NK-92 (cell line): ENCODE results near the gene NMNAT2.

ENCODE experiments used
- DNase-seq: peaks from one replicate; lab custom pipeline; 2025; ENCODE audit not compliant: unreplicated experiment; lab: John Stamatoyannopoulos, UW

The NMNAT2 gene

DNA sequence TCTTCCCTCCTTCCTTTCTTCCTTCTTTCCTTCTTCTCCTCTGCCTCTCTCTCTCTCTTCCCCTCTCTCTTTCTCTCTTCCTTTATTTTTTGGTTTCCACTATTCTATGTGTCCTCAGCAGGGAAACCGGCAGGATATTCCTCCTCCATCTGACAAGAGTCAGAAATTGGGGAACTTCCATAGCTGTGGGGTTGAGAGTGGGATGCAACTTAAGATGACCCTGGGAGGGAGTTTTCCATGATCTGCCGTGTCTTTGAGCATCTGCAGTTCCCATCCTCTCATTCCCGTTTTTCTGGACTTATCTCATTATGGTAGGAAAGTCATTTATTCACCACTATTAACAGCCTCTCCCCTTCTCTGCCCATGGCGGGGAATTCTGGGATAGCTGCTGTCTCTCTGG, 98.6 kb downstream of the NMNAT2 start:
- DNase-seq: no peak

DNA sequence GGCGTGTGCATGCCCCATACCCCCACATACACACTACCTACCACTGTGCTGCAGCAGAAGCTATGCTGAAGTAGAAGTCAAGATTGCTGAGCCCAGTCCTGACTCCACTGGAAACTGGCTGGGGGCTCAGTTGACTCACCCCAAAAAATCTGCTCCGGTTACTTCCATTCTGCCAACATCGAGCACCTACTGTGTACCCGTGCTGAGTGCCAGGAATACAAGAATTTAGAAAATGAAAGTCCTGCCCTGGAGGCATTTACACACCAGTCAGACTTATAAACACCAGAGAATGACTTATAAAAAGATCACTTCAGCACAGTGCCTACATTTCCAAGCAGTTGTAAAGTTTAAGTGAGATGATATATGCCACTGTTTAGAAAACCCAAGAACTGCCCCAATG, 99.1 kb downstream of the NMNAT2 start:
- DNase-seq: no peak

DNA sequence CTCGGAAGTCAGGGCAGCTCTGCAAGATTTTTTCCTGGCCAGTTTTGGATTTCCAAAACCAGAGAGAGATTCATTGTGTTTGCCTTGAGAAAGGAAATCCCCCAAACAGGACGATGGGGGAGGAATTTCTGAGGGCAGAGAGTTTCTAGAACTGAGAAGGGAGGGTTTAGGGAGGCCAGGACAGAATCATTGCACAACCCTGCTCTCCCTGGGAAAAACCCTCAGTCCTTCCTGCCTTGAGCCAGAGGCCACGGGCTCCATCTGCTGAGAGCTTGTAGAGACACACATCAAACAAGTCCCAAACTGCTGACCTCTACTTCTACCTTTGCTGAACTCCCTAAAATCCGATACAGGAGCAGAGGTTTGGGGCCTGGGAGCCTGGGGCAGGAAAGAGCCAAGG, 99.7 kb downstream of the NMNAT2 start:
- DNase-seq: no peak

DNA sequence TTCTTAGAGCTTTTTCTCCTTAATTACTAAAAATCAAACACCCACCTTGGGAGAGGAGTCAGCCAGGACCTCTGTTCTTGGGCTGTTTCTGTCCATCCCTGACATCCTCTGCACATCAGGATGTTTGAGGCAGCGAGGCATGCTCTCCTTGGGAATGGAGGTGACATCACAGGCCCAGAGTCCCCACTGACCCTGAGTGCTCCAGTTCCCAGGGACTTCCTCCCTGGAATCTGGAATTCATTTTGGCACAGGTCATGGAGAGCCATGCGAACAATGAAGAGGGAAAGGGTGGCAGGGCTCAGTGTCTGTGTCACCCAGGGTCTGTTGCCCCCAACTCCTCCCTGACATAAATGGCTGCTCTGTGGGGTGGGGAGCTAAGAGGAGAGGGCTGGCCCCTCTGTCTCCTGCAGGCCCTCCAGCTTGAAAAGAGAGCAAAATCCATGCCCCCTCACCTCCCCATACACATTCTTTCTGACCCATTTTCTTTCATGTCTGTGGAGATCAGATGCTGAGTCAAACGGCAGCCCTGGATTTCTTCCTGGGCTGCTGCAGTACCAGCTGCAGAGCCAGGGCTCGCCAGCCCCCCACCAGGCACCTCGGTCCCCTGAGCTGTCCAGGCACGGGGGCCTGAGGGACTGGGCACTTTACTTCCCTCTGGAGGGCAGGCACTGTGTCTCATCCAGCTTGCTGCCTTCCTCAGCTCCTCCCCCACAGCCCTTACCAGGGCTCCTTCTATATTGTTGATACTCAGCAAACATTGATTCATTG, 102.0 kb downstream of the NMNAT2 start:
- no peak for DNase-seq

DNA sequence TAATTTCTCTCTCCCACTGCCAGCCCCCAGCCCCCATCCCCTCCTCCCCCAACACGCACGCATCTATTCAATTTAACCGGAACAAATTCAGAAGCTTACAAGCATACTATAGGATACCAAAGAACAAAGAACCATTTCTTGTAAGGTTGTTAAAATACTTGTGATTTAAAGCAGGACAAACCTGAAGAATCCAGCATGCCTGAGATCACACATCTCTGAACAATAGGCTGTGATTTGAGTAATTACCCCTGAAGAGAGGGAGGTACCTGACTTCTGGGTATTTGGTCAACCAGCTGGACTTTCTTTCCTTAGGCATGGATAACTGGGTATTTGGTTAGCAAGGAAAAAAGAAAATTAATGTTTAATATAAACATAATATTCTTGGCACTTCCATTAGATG, 105.1 kb downstream of the NMNAT2 start:
- DNase-seq: no peak

DNA sequence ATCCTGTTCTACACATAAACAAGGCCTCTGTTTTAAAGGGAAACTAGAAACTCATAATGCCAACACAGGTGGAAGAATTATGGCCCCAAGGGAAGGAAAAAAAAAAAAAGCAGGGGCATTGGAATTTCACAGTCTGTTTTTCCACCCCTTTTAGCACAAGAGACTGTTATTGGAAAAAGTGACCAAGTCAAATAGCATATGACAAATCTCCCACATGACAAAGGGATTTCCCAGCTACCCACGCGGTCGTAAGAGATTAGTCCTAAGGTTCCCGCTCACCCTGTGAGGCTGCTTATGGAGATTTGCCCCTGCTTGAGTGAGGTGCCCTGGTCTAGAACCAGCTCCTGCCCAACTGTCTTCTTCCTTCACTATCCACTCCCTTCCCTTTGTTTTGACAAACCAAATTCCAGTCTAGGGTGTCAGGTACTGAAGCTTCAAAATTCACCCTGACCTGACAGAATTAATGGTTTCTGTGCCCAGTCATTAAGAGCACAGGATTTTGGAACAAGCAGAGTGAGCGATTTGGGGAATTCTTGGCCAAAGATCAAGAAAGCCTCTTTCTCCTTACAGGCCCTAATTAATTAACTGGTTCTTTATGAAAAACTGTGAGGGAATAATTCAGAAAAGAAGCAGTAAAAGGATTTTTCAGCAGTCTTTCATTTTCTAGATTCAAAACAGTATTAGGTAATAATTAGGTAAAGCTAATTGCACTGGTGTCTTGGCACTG, 107.3 kb downstream of the NMNAT2 start:
- DNase-seq: no peak

DNA sequence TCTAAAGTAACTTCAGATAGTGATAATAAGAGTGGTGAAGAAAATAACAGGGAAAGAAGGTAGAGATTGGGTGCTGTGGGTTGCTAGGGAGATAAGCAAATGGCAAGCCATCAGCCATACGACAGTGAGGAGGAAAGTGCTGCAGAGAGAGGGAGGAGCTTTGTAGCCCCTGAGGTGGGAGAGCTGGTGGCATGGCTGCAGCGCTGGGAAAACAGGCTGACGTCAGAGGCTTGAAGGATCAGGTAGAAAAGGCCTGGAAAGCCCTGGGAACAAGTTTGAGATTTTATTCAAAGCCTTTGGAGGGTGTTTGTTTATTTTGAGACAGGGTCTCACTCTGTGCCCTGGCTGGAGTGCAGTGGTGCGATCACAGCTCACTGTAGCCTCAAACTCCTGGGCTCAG, 109.5 kb downstream of the NMNAT2 start:
- no peak for DNase-seq

DNA sequence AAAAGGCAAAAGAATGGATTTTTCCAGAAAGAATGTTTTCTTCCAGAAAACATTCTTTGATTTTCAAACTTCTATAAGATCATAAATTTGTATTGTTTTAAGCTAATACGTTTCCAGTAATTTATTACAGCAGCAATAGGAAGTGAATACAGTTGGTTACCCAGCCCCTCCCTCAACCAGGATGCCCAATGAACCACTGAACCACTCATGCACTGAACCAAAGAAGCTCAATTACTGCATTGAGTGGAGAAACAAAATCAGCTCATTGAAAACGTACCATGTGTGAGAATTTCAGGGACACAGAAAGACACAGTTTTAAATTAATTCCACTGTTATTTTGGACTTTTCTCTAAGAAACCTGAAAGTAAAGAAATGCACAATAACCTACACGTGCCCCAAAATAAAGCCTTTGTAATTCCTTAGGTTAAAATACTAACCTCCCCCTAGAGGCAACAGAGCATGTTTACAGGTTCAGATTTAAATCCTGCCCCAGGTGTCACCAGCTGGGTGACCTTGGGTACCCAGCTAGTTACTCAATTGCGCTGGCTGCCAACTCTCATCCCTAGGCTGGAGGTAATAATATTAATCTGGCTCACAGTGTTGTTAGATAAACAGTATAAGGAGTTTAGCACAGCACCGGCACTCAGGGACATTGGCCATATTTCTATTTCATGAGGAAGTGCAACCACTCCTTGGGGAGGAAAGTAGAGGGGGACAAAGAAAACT, 111.7 kb downstream of the NMNAT2 start:
- DNase-seq: no peak

DNA sequence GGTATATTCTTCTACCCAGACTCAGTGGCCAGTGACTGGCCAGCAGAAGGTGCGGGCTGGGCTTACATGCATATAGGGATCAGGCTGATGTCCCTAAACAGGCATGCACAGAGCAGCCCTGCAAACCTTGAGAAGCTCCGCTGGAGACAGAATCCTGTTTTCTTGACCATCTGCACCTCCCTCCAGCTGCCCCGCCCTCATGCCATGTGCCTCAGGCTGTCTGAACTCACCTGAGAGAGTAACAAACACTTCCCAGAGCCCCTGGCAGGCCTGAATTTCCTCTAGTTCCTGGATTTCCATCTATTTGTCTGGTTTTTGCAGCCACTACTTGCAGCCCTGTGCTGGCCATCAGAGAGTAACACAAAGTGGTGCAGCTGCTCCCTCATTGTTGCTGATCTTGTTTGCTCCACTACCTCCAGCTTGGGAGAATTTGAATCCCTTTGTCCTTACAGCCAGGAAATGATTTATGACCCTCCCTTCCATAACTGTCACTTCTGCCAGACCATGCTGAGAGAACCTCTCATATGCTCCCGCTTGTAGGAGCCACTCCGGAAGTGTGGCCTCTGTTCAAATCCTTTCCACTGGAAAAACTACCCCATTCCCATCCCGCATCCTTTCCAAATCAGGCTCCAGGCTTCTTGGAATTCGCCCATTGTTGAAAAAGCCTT, 113.6 kb downstream of the NMNAT2 start:
- no peak for DNase-seq

DNA sequence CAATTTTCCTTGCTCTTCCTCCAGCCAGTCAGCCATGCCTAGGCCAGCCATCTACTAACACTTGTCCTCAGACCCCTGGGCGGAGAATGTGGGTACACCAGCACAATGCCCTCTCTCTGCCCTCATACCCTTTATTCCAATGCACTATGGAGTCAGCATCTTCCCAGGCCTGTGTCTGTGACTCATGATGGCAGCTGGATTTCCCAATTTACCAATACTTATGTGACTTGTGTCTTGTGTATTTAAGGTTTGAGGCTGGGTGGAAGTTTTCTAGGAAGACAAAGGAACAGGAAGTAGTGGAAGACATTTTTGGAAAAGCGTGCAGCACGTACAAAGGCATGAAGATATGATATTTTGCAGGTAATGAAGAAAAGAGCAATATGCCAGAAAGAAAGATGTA, 114.3 kb downstream of the NMNAT2 start:
- DNase-seq: no peak

DNA sequence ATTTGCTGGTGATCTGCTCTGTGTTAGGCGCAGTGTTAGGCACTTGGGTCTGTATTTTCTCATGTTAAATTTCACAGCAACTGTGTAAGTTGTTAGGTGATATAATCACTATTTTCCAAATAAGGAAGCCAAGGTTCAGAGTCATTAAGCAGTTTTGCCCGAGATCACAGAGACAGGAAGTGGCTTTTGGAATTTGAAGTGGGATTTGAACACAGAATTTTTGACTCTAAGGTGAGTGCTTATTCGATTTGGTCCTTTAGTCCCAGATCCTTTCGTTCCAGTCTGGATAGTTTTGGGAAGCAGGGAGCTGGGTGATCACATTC, 114.9 kb downstream of the NMNAT2 start:
- no peak for DNase-seq

DNA sequence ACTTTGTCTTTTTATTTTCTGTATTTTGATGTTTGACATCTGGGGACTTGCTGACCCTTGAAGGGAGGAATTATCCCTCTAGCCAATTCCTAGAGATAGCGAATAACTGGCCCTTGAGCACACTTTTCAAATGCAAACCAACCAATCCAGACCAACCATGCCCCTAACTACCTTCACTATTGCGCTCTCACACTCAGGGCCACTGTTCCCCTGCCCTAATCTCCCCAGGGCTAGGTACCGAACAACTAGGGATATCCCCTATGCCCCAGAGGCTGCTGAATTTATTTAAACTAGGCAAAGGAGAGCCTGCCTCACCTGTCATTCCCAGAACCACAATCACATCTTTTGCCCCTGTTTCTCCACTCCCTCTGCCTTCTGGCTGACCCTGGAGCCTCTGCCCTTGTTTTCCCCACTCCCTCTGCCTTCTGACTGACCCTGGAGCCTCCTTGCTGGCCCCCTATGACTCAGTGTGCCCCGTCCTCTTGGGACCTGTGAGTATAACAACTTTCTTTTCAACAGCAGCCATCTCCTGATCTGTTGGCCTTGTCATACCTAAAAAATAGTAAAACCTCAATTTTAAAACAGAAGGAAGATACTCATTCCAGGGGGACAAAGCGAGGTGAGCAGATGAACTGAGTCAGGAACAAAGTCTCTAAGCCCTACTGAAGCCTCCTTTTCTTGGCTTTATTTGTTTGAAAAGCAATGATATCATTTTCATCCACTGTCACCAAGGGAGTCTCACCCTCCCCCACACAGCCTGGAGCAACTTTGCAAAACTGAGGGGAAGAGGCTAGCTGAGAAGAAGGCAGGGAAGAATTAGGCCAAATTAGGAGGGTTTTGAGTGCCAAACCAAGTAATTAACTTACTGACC, 115.5 kb downstream of the NMNAT2 start:
- no peak for DNase-seq

DNA sequence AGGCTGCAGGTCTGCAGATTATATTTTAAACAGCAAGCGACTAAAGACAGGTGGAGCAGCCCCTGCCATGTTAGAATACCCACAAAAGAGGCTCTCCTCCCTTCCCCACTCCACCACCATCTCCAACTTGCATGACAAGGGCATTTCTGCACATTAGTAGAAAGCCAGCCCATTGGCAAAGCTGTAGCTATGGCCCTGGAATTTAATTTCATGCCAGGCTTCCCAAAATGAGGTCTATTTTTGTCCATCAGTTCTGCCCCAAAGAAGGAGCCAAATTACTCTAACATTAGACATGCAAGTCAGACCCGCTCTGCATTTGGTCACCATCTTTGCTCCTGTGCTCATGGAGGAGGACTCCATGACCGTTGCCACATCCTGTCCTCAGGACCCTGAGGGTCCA, 116.9 kb downstream of the NMNAT2 start:
- no peak for DNase-seq

DNA sequence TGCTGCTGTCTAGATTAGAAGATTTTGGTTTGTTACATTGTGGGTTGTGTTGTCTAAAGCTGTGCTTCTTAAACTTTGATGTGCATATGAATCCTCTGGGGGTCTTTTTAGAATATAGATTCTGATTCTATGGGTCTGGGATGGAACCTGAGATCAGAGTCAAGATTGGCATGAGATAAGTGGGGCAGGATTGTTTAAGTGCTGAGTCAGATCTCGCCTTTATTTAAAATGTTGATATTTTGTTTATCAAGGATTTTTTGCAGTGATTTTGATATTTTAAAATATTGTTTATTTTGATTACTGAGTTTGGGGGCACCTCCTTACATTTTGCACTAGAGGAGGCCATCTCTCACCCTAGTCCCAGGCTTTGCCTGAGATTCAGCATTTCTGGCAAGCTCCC, 117.4 kb downstream of the NMNAT2 start:
- DNase-seq: no peak

DNA sequence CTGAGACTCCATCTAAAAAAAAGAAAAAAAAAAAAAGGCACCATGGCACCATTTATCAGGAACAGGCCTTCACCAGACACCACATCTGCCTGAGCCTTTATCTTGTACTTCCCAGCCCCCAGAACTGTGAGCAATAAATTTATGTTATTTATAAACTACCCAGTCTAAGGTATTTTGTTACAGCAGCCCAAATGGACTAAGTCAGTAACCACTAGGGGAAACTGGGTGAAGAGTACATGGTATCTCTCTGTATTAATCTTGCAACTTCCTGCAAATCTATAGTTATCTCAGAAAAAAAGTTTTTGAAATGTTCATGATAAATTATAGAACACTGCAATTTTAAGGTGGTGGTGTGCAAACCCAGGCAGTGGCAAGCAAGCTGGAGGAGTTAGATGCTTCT, 117.8 kb downstream of the NMNAT2 start:
- no peak for DNase-seq

DNA sequence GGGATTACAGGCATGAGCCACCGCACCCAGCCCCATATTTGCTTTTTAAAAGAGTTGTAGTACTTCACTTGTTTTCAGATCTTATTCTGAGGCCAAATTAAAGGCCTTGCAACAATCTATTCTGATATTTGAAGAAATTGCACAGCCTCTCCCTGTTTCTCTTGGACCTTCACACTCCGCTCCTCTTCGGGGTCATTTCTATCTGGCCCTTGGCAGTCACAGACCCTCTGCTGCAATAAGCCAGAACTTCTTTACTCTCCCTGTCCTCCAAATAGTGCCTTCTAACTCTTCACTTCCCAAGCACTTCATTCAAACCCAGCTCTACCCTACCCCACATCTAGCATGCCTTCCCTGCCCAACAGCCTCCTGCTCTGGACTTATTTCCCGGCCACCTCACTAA, 121.4 kb downstream of the NMNAT2 start:
- DNase-seq: no peak

DNA sequence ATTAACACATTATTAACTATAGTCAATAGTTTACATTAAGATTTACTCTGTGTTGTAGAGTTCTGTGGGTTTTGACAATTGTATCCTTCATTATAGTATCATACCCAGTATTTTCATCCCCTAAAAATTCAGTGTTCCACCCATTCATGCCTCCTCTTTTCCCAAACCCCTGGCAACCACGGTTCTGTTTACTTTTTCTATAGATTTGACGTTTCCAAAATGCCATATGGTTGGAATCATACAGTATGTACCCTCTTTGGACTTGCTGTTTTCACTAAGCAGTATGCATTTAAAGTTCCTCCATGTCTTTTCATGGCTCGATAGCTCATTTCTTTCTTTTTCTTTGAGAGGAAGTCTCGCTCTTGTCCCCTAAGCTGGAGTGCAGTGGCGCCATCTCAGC, 122.7 kb downstream of the NMNAT2 start:
- no peak for DNase-seq

DNA sequence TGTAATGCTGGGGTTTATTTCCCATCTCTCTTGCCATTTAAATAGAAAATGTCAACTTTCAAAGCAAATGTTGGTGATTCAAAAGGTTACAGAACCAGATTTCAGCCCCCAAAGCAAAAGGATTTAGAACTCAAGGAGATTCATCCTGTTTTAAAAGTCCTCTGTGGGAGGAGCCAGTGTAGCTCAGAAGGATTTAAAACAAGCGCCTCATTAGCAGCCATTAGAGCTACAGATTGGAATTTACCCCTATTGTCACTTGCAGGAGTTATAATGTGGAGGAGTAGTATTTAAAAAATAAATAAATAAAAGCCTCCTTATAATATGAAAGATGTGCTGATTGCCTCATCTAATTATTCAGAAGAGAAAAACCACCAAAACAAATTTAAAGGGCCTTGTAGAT, 124.3 kb downstream of the NMNAT2 start:
- no peak for DNase-seq

DNA sequence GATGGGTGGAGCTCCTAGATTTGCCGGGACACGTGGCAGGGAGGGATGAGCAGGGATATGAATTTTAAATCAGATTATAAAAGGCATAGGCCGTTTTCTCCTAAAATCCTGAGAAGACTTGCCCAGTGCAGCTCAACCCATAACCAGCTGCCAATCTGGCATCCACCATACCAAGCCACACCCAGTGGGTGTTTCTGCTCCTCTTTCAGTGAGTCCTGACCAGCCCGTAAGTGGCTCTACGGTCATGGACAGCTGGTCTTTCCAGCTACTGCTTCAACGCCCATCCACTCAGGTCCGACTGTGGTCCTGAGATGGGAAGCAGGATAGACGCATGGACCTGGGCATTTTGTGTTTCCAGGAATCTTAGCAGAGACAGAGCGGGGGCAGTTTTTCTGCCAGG, 124.9 kb downstream of the NMNAT2 start:
- no peak for DNase-seq

DNA sequence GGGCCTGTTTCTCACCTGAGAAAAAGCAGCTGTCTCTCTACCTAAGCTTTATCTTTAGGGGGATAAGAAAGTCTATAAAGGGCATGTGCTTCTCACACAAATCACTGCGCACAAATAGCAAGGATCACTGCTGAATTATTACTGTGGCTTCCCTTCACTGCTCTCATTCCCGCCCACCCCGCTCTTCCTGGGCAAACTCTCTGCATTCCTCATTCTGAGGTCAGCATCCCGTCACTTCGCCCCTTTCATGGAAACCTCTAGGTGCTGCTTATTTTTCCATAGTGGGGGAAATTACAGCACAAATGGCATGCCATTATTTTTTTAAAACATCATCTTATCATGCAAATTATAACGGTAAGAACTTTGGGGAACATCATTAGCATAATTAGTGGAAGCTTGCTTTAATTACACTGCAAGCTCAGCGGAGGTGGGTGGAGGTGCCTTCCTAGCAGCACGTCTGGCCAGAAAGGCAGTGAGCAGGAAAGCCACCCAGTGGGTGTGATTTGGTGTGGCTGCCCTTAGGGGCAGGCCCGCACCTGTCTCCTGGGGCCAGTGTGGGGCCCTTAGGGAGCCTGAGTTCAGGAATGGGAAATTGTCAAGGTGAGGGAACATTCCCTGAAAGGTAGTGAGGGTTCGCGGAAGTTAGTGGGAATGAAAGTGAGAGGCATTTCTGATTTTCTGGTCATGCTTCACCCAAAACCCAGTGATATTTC, 126.2 kb downstream of the NMNAT2 start:
- DNase-seq: no peak
